GM23338 (cell line): ENCODE measurements around the gene PLAAT3. TPM values are rescaled to one million over a fixed set of nuclear protein-coding genes. Genes with fewer than 3 reads are reported as not detected.
"Not testable (repeated sequence)": the region's sequence is repeated elsewhere in the genome, so short reads cannot be mapped to it uniquely, and the experiment has no call there.

Experiments
- ATAC-seq: fragments of 200-7000 bp; cut with Tn5 transposase; 3 replicates; pipeline ENCODE4 v1.9.1; 2020
- DNase-seq: peaks from one replicate; pipeline ENCODE4 v3.0.0-alpha.2; 2015; ENCODE audit warnings: low spot score
- H2AFZ ChIP-seq: fragments of 200-600 bp; sonication (generic); 2 replicates; pipeline ENCODE4 v1.8.0; 2016; ENCODE audit warnings: antibody characterized with exemption, mild to moderate bottlenecking, moderate library complexity
- H3F3A ChIP-seq: fragments of 200-600 bp; sonication (generic); replicated peaks from 2 replicates; pipeline ENCODE4 v1.8.0; 2017; ENCODE audit warnings: antibody characterized with exemption, mixed run types, low read depth
- H3K27ac ChIP-seq: fragments of 200-600 bp; sonication (generic); 2 replicates; pipeline ENCODE4 v1.6.1; 2016; ENCODE audit warnings: low read depth
- H3K27me3 ChIP-seq: fragments of 200-600 bp; sonication (generic); 2 replicates; pipeline ENCODE4 v1.8.0; 2016; ENCODE audit warnings: mild to moderate bottlenecking, mixed run types, moderate library complexity; ENCODE audit not compliant: insufficient read depth
- H3K36me3 ChIP-seq: fragments of 200-600 bp; sonication (generic); 2 replicates; pipeline ENCODE4 v1.8.0; 2016; ENCODE audit warnings: mild to moderate bottlenecking; ENCODE audit not compliant: insufficient read depth
- H3K4me1 ChIP-seq: fragments of 200-600 bp; sonication (generic); 2 replicates; pipeline ENCODE4 v1.8.0; 2016; ENCODE audit warnings: mild to moderate bottlenecking, moderate library complexity; ENCODE audit not compliant: insufficient read depth
- H3K4me2 ChIP-seq: fragments of 200-600 bp; sonication (generic); 2 replicates; pipeline ENCODE4 v1.7.1; 2017; ENCODE audit warnings: mixed run types
- H3K4me3 ChIP-seq: fragments of 200-600 bp; sonication (generic); 2 replicates; pipeline ENCODE4 v1.6.1; 2016; ENCODE audit warnings: mixed run types
- H3K79me2 ChIP-seq: fragments of 200-600 bp; sonication (generic); replicated peaks from 2 replicates; pipeline ENCODE4 v1.8.0; 2017; ENCODE audit warnings: mild to moderate bottlenecking; ENCODE audit not compliant: insufficient read depth
- H3K9me2 ChIP-seq: fragments of 200-600 bp; sonication (generic); 2 replicates; pipeline ENCODE4 v1.8.0; 2017; ENCODE audit not compliant: insufficient read depth
- H4K20me1 ChIP-seq: fragments of 200-600 bp; sonication (generic); replicated peaks from 2 replicates; pipeline ENCODE4 v1.8.0; 2017; ENCODE audit warnings: mild to moderate bottlenecking; ENCODE audit not compliant: insufficient read depth
- H3K27ac Mint-ChIP-seq: 2 replicates; pipeline ENCODE4 v1.8.0; 2020; ENCODE audit warnings: inconsistent platforms, mild to moderate bottlenecking, moderate library complexity, mixed read lengths
- H3K27me3 Mint-ChIP-seq: 3 replicates; pipeline ENCODE4 v1.8.0; 2022; ENCODE audit warnings: low read depth, mild to moderate bottlenecking, moderate library complexity, mixed read lengths, inconsistent platforms; ENCODE audit not compliant: insufficient read depth, poor library complexity
- H3K36me3 Mint-ChIP-seq: 3 replicates; pipeline ENCODE4 v1.8.0; 2021; ENCODE audit warnings: low read depth, mild to moderate bottlenecking, inconsistent platforms, moderate library complexity, mixed read lengths
- H3K4me1 Mint-ChIP-seq: 3 replicates; pipeline ENCODE4 v1.8.0; 2020; ENCODE audit warnings: mild to moderate bottlenecking, inconsistent platforms, mixed read lengths
- H3K4me3 Mint-ChIP-seq: 3 replicates; pipeline ENCODE4 v1.8.0; 2021; ENCODE audit warnings: moderate library complexity, mild to moderate bottlenecking, inconsistent platforms, mixed read lengths
- H3K9me3 Mint-ChIP-seq: 3 replicates; pipeline ENCODE4 v1.8.0; 2020; ENCODE audit warnings: moderate library complexity, mild to moderate bottlenecking, inconsistent platforms, mixed read lengths
- CREB1 ChIP-seq: fragments of 250-450 bp; sonication (Bioruptor Pico); IDR thresholded peaks from 2 replicates; pipeline ENCODE4 v1.5.0; 2020; ENCODE audit warnings: low read depth, mild to moderate bottlenecking, moderate library complexity
- JUNB ChIP-seq: IDR thresholded peaks from one replicate; pipeline ENCODE4 v1.6.1; 2016; ENCODE audit warnings: antibody characterized with exemption; ENCODE audit not compliant: unreplicated experiment
- POLR2AphosphoS5 ChIP-seq: IDR thresholded peaks from 2 replicates; pipeline ENCODE4 v1.6.1; 2016; ENCODE audit warnings: antibody characterized with exemption, low read depth
- STAT1 ChIP-seq: IDR thresholded peaks from one replicate; pipeline ENCODE4 v1.6.1; 2016; ENCODE audit warnings: antibody characterized with exemption; ENCODE audit not compliant: unreplicated experiment
- polyA plus RNA-seq: library from polyadenylated mRNA; unstranded; fragments of >200 nt; fragmentation: Nextera tagmentation; extraction: Ambion mirVana; gene quantifications from 2 replicates; pipeline ENCODE4 v1.2.1, GENCODE V29; 2016
- total RNA-seq: library from RNA; depleted of rRNA; stranded (reverse); fragments of >200 nt; shearing (Covaris generic); gene quantifications from 2 replicates; pipeline ENCODE4 v1.2.3, GENCODE V29; 2014
- TF ChIP-seq, protein P1 (sequence below), 2 experiments: fragments of 200-600 bp in 1 of 2; sonication (generic) in 1 of 2; conservative IDR thresholded peaks; 2 replicates each; pipeline versions ENCODE4 v1.5.1 to v1.6.1; 2016 to 2017; ENCODE audit warnings: antibody characterized with exemption in 2 of 2, low read depth in 2 of 2, mild to moderate bottlenecking in 2 of 2, moderate library complexity in 1 of 2

PLAAT3 gene
- total and polyA plus RNA-seq, 2 experiments from 2014 or later: 61.1 to 262 TPM

DNA sequence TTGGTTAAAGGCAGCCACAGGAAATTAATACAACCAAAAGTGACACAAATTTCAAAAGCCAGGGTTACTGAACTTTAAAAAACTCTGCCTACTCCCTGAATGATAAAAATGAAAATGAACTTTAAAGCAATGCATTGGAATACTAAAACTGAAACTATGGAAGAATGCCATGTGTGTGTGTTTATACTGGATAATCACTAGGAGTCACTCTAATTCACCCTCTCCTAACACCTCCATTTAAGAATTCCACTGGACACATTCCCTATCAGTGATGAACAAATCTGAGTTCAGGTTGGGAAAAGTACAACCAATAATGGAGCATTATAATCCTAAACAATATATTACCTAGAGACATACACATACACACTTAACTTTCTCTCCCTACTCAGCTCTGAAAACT is 27.5 kb upstream of the PLAAT3 start:
- Mint-ChIP-seq H3K27ac (no peak overlapping the region), H3K4me1 (no peaks in the 10 kb centered on the region), H3K4me3 (no peak overlapping the region), H3K9me3 (no peaks in the 10 kb centered on the region), H3K36me3 (peaks cover 27% of the 10 kb centered on the region), H3K27me3 (peaks cover 2% of the 10 kb centered on the region)
- Histone ChIP-seq H3K4me3 (no peak overlapping the region), H3K27ac (no peak overlapping the region), H4K20me1 (no peaks in the 10 kb centered on the region), H3K9me2 (no peaks in the 10 kb centered on the region), H3K79me2 (no peaks in the 10 kb centered on the region), H2AFZ (no peak overlapping the region), H3K4me1 (no peaks in the 10 kb centered on the region), H3K4me2 (no peak overlapping the region), H3F3A (no peaks in the 10 kb centered on the region), H3K27me3 (no peaks in the 10 kb centered on the region), H3K36me3 (peaks cover 31% of the 10 kb centered on the region)
- no peak for ATAC-seq
- no peak for DNase-seq
- TF ChIP-seq JUNB: no peak
- TF ChIP-seq POLR2AphosphoS5: no peak
- TF ChIP-seq, protein P1, sequence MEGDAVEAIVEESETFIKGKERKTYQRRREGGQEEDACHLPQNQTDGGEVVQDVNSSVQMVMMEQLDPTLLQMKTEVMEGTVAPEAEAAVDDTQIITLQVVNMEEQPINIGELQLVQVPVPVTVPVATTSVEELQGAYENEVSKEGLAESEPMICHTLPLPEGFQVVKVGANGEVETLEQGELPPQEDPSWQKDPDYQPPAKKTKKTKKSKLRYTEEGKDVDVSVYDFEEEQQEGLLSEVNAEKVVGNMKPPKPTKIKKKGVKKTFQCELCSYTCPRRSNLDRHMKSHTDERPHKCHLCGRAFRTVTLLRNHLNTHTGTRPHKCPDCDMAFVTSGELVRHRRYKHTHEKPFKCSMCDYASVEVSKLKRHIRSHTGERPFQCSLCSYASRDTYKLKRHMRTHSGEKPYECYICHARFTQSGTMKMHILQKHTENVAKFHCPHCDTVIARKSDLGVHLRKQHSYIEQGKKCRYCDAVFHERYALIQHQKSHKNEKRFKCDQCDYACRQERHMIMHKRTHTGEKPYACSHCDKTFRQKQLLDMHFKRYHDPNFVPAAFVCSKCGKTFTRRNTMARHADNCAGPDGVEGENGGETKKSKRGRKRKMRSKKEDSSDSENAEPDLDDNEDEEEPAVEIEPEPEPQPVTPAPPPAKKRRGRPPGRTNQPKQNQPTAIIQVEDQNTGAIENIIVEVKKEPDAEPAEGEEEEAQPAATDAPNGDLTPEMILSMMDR (conservative IDR thresholded peaks at IDR 0.05; ENCODE audit: low read depth in 2 of 2): peak; percentile 10 to 28; a peak in 1 of 4 replicates

DNA sequence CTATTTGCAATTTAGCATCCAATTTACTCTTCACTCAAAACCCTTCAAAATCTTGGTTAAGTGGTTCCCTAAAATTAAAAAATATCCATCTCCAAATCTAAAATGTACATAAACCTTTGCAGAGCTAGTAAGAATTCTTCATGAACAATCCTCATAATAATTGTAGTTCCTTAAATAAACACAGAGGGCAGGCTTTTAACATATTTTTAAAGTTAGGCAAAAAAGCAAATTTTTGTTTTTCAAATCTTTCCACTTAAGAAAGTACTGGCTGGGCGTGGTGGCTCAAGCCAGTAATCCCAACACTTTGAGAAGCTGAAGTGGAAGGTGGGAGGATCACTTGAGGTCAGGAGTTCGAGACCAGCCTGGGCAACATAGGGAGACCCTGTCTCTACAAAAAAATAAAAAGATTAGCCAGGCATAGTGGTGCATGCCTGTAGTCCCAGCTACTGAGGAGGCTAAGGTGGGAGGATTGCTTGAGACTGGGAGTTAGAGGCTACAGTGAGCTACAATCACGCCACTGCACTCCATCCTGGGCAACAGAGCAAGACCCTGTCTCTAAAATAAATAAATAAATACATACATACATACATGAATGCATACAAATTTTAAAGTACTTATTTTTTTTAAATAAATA is 25.1 kb upstream of the PLAAT3 start:
- no peaks in the 10 kb centered on the region for H3K9me2 ChIP-seq
- peaks cover 26% of the 10 kb centered on the region for H3K36me3 ChIP-seq

DNA sequence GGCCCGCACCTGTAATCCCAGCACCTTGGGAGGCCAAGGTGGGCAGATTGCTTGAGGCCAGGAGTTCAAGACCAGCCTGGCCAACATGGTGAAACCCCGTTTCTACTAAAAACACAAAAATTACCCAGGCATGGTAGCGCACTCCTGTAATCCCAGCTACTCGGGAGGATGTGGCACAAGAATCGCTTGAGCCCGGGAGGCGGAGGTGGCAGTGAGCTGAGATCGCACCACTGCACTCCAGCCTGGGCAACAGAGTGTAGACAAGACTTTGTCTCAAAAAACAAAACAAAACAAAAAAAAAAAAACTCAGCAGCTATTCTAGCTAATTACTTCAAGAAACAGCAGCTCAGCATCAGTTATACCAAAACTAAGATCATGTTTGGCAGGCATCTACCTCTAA is 24.2 kb upstream of the PLAAT3 start:
- not testable (repeated sequence) for H3K27me3 Mint-ChIP-seq, H3K9me3 Mint-ChIP-seq, H3K4me2 ChIP-seq, H4K20me1 ChIP-seq, H3F3A ChIP-seq, H3K4me3 ChIP-seq, ATAC-seq, H3K4me1 Mint-ChIP-seq, H2AFZ ChIP-seq, H3K27ac Mint-ChIP-seq, H3K27ac ChIP-seq, H3K79me2 ChIP-seq, H3K27me3 ChIP-seq, H3K4me3 Mint-ChIP-seq, H3K4me1 ChIP-seq, H3K9me2 ChIP-seq, DNase-seq
- peaks cover 24% of the 10 kb centered on the region for H3K36me3 Mint-ChIP-seq
- peaks cover 19% of the 10 kb centered on the region for H3K36me3 ChIP-seq

More for the DNA sequence above, 25.1 kb upstream of the PLAAT3 start:
- Mint-ChIP-seq H3K36me3 (peaks cover 28% of the 10 kb centered on the region), H3K27ac (no peak overlapping the region), H3K27me3 (peaks cover 2% of the 10 kb centered on the region), H3K9me3 (no peaks in the 10 kb centered on the region), H3K4me3 (no peak overlapping the region), H3K4me1 (peaks cover 3% of the 10 kb centered on the region; the same call in 2 of the 3 replicates)
- no peak overlapping the region for H3K4me2 ChIP-seq
- no peak overlapping the region for H2AFZ ChIP-seq
- ATAC-seq: no peak
- no peak overlapping the region for H3K27ac ChIP-seq
- H3F3A ChIP-seq: no peaks in the 10 kb centered on the region
- H3K4me3 ChIP-seq: no peak overlapping the region
- H3K79me2 ChIP-seq: no peaks in the 10 kb centered on the region
- TF ChIP-seq STAT1: no peak
- TF ChIP-seq, protein P1 (conservative IDR thresholded peaks at IDR 0.05; ENCODE audit: low read depth in 2 of 2): peak in 1 of 2 experiments; percentile 57; a peak in 2 of 4 replicates
- TF ChIP-seq CREB1 (CRISPR knock-in tag): no peak
- no peaks in the 10 kb centered on the region for H3K27me3 ChIP-seq
- peak; percentile 35 for DNase-seq
- no peaks in the 10 kb centered on the region for H4K20me1 ChIP-seq
- H3K4me1 ChIP-seq: no peaks in the 10 kb centered on the region
